ENCODE data around the gene KRTAP19-2. TPM values are rescaled to one million over a fixed set of nuclear protein-coding genes. Genes with fewer than 3 reads are reported as not detected.
"Not testable (repeated sequence)": the region's sequence is repeated elsewhere in the genome, so short reads cannot be mapped to it uniquely, and the experiment has no call there.

KRTAP19-2 gene
- total and polyA plus RNA-seq, 2 donors (not counting 3 experiments of a cell fraction or from before 2014, with no cell fraction given): not detected

DNA sequence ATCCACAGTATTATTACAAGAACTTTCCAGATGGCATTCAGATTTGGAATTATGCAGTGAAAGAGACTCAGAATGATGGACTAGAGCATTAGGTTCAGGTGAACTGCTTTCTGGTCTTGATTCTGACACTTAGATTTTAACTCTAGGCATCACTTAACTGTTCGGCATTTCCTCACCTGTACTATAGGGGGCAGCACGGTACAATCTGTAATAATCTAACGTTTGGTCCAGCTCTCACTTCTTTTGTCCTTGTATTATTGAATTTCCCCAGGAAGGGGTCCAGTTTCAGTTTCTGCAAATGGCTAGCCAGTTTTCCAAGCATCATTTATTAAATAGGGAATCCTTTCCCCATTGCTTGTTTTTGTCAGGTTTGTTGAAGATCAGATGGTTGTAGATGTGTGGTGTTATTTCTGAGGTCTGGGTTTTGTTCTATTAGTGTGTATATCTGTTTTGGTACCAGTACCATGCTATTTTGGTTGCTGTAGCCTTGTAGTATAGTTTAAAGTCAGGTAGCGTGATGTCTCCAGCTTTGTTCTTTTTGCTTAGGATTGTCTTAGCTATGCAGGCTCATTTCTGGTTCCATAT is 18.5 kb upstream of the KRTAP19-2 start:
- H3K4me3 ChIP-seq (replicated peaks in 1 of 3; ENCODE audit: insufficient read depth in 1 of 3, low read depth in 1 of 3, low read length in 3 of 3); H4K20me1 ChIP-seq (replicated peaks; ENCODE audit: control insufficient read depth, extremely low read depth, insufficient read depth, low read length); H3K4me1 ChIP-seq (ENCODE audit: control insufficient read depth, extremely low read depth, insufficient read depth, low read length); DNase-seq (ENCODE audit: low read depth, low spot score); FAIRE-seq; H2AFZ ChIP-seq (ENCODE audit: low read depth, low read length); BruUV-seq (replicated peaks); H3K4me2 ChIP-seq (ENCODE audit: insufficient read depth, low read length); dilution Hi-C loops (cut with MboI; ENCODE audit: extremely low pct_ligation_motif_present, low sequenced_read_pairs); H3K79me2 ChIP-seq (ENCODE audit: control insufficient read depth, insufficient read depth, low read length); H3K9ac ChIP-seq (replicated peaks; ENCODE audit: extremely low read depth, insufficient read depth, low read length); H3K9me3 ChIP-seq (replicated peaks; ENCODE audit: control insufficient read depth, insufficient read depth, low read length); H3K36me3 ChIP-seq (ENCODE audit: control insufficient read depth in 2 of 2, extremely low read depth in 1 of 2, insufficient read depth in 2 of 2, low read length in 2 of 2); CTCF ChIA-PET; POLR2A ChIA-PET; H3K27me3 ChIP-seq (ENCODE audit: control insufficient read depth in 2 of 2, insufficient read depth in 2 of 2, low read length in 2 of 2); H3K9me1 ChIP-seq (replicated peaks; ENCODE audit: control insufficient read depth, extremely low read depth, insufficient read depth, low read length); intact Hi-C loops (cut with micrococcal nuclease); H3K27ac ChIP-seq (ENCODE audit: insufficient read depth, low read depth, low read length): not testable (repeated sequence)

DNA sequence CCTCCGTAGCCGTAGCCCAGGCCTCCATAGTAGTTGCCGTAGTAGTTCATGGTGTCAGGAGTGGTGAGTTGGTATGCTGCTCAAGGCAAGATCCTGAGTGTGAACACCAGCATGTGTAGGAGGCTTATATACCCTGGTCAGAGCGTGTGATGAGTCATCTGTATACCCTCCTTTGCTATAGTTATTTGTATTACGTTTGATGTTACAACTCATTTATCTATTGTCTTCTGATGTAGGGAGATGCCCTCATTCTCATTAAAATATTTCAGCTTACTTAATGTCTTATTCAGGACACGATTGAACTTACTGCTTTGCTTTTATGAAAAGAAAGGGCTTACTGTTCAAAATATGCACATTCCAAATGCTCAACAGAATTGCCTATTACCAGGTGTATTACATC is 14.8 kb upstream of the KRTAP19-2 start, which contains the start of gene KRTAP19-5:
Gene KRTAP19-5 (minus strand): TSS at position 101 of the 400 bp plus-strand sequence. CDS start 51 bp downstream, at position 50.
- no peak within 1 kb of the TSS for H3K4me2 ChIP-seq (ENCODE audit: insufficient read depth, low read length)
- CTCF ChIA-PET: no interaction called here
- POLR2A ChIA-PET: no interaction called here
- H3K27me3 ChIP-seq (ENCODE audit: control insufficient read depth in 2 of 2, insufficient read depth in 2 of 2, low read length in 2 of 2): no peaks in the 10 kb centered on the region
- H3K9me1 ChIP-seq (replicated peaks; ENCODE audit: control insufficient read depth, extremely low read depth, insufficient read depth, low read length): no peaks in the 10 kb centered on the region
- FAIRE-seq: no peak
- no peak for DNase-seq (ENCODE audit: low read depth, low spot score)
- H2AFZ ChIP-seq (ENCODE audit: low read depth, low read length): no peak within 1 kb of the TSS
- no peaks in the 10 kb centered on the region for H3K4me1 ChIP-seq (ENCODE audit: control insufficient read depth, extremely low read depth, insufficient read depth, low read length)
- no peak within 1 kb of the TSS for H3K4me3 ChIP-seq (replicated peaks in 1 of 3; ENCODE audit: insufficient read depth in 1 of 3, low read depth in 1 of 3, low read length in 3 of 3)
- BruUV-seq (replicated peaks): no TSS peak
- H3K9me3 ChIP-seq (replicated peaks; ENCODE audit: control insufficient read depth, insufficient read depth, low read length): peaks cover 4% of the 10 kb centered on the region
- H3K27ac ChIP-seq (ENCODE audit: insufficient read depth, low read depth, low read length): no peak within 1 kb of the TSS
- H3K36me3 ChIP-seq (ENCODE audit: control insufficient read depth in 2 of 2, extremely low read depth in 1 of 2, insufficient read depth in 2 of 2, low read length in 2 of 2): no peaks in the 10 kb centered on the region
- H4K20me1 ChIP-seq (replicated peaks; ENCODE audit: control insufficient read depth, extremely low read depth, insufficient read depth, low read length): no peaks in the 10 kb centered on the region
- intact Hi-C loops (cut with micrococcal nuclease) (no loop called here), dilution Hi-C loops (cut with MboI; ENCODE audit: extremely low pct_ligation_motif_present, low sequenced_read_pairs) (no loop called here)
- no peaks in the 10 kb centered on the region for H3K79me2 ChIP-seq (ENCODE audit: control insufficient read depth, insufficient read depth, low read length)
- no peak for TF ChIP-seq POLR2AphosphoS5 (IDR thresholded peaks at IDR 0.05; ENCODE audit: insufficient read depth, low read depth, low read length)
- no peak for TF ChIP-seq JUN (IDR thresholded peaks at IDR 0.05; ENCODE audit: borderline replicate concordance, insufficient read depth, insufficient read length, low read depth)
- no peak for TF ChIP-seq FOS (IDR thresholded peaks at IDR 0.05; ENCODE audit: borderline replicate concordance, insufficient read depth, low read length)
- no peak for TF ChIP-seq GATA2 (IDR thresholded peaks at IDR 0.05; ENCODE audit: insufficient read depth, insufficient read length, low read depth, low read length)
- no peak for TF ChIP-seq MAX (IDR thresholded peaks at IDR 0.05; ENCODE audit: insufficient read depth, insufficient read length)
- TF ChIP-seq EZH2 (IDR thresholded peaks at IDR 0.05; ENCODE audit: borderline replicate concordance, low read depth, low read length, severe bottlenecking): no peak
- TF ChIP-seq MYC (IDR thresholded peaks at IDR 0.05; ENCODE audit: low read depth, low read length): no peak
- TF ChIP-seq, protein P1, sequence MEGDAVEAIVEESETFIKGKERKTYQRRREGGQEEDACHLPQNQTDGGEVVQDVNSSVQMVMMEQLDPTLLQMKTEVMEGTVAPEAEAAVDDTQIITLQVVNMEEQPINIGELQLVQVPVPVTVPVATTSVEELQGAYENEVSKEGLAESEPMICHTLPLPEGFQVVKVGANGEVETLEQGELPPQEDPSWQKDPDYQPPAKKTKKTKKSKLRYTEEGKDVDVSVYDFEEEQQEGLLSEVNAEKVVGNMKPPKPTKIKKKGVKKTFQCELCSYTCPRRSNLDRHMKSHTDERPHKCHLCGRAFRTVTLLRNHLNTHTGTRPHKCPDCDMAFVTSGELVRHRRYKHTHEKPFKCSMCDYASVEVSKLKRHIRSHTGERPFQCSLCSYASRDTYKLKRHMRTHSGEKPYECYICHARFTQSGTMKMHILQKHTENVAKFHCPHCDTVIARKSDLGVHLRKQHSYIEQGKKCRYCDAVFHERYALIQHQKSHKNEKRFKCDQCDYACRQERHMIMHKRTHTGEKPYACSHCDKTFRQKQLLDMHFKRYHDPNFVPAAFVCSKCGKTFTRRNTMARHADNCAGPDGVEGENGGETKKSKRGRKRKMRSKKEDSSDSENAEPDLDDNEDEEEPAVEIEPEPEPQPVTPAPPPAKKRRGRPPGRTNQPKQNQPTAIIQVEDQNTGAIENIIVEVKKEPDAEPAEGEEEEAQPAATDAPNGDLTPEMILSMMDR (IDR thresholded peaks at IDR 0.05; ENCODE audit: extremely low read depth in 1 of 2, insufficient read depth in 1 of 2, low read depth in 1 of 2, low read length in 2 of 2): no peak
- no peak for TF ChIP-seq POLR2A (IDR thresholded peaks at IDR 0.05; ENCODE audit: low read depth, low read length)
- no peak within 1 kb of the TSS for H3K9ac ChIP-seq (replicated peaks; ENCODE audit: extremely low read depth, insufficient read depth, low read length)
